BLaER1 treated with 17β-estradiol and CSF1 and Interleukin-3, amounts not matched to agents 10 nM and 100 nM (cell line): ENCODE results near the gene HPS1.

Experiments used
- H3K27ac ChIP-seq, 11 experiments: shearing (Covaris generic); formaldehyde crosslinking; 2 replicates each; pipeline ENCODE4 v1.8.1; 2022
- H3K27me3 ChIP-seq, 11 experiments: shearing (Covaris generic); formaldehyde crosslinking; 2 replicates each; pipeline ENCODE4 v1.8.1; 2022
- H3K36me3 ChIP-seq, 11 experiments: shearing (Covaris generic); formaldehyde crosslinking; 2 replicates each; pipeline ENCODE4 v1.8.1; 2022
- H3K4me1 ChIP-seq, 10 experiments: shearing (Covaris generic); formaldehyde crosslinking; 2 replicates each; pipeline ENCODE4 v1.8.1; 2022
- H3K4me2 ChIP-seq, 11 experiments: shearing (Covaris generic); formaldehyde crosslinking; 2 replicates each; pipeline ENCODE4 v1.8.1; 2022
- H3K4me3 ChIP-seq, 10 experiments: shearing (Covaris generic); formaldehyde crosslinking; 2 replicates each; pipeline ENCODE4 v1.8.1; 2022
- H3K9ac ChIP-seq, 11 experiments: shearing (Covaris generic); formaldehyde crosslinking; 2 replicates each; pipeline ENCODE4 v1.8.1; 2022
- H3K9me3 ChIP-seq, 11 experiments: shearing (Covaris generic); formaldehyde crosslinking; replicated peaks in 1 of 11; 2 replicates each; pipeline ENCODE4 v1.8.1; 2022
- H4K20me1 ChIP-seq, 11 experiments: shearing (Covaris generic); formaldehyde crosslinking; 2 replicates each; pipeline ENCODE4 v1.8.1; 2022
- Cebpa-rat ChIP-seq, 11 experiments: shearing (Covaris generic); IDR thresholded peaks; 2 replicates each; pipeline ENCODE4 v1.8.1; 2022

Gene HPS1

GRCh38 chr10:98414932-98415730, 31.6 kb downstream of the HPS1 start, which contains the start of gene PYROXD2:
Gene PYROXD2, minus strand, starts transcription at chr10:98415182. Its CDS starts 47 bp downstream, at chr10:98415135.
- peaks cover 29 to 40% (median 39%) of the 10 kb centered on the region in 11 experiments for H3K36me3 ChIP-seq
- H3K4me3 ChIP-seq = peak within 1 kb of the TSS; percentile 41 to 72 (median 60)
- no peaks in the 10 kb centered on the region for H3K27me3 ChIP-seq
- H3K27ac ChIP-seq = peak within 1 kb of the TSS; percentile 4 to 79 (median 67); a peak in 20 of 22 replicates
- H3K9me3 ChIP-seq = no peaks in the 10 kb centered on the region
- no peak for TF ChIP-seq Cebpa-rat (IDR thresholded peaks at IDR 0.05)
- peak within 1 kb of the TSS; percentile 57 to 80 (median 73); a peak in 21 of 22 replicates for H3K9ac ChIP-seq
- H3K4me2 ChIP-seq = peak within 1 kb of the TSS; percentile 81 to 96 (median 91)
- peaks cover 0 to 42% (median 0%) of the 10 kb centered on the region in 11 experiments; a peak in 6 of 22 replicates for H4K20me1 ChIP-seq
- H3K4me1 ChIP-seq = peaks cover 21 to 40% (median 31%) of the 10 kb centered on the region in 10 experiments

DNA sequence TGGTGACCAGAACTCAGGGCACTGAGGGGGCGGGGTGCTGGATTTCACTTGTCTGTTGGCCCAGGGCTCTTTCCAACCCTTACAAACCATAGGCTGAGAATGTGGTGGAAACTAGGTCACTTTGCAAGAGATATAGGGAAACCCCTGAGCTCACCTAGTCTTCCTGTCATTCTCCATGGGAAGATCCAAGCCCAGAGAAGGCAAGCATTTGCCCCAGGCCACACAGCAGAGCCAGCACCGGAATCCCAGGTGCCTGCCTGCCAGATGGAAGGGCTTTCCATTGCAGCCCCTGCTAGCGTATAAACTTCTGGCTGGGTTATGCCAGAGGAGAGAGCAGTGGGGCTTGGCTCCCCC, 32.2 kb downstream of the HPS1 start:
- no peaks in the 10 kb centered on the region for H3K27me3 ChIP-seq
- peak overlapping the region; percentile 41 to 72 (median 60) for H3K4me3 ChIP-seq
- peak overlapping the region; percentile 57 to 80 (median 73); a peak in 21 of 22 replicates for H3K9ac ChIP-seq

GRCh38 chr10:98411768-98412167, 35.0 kb downstream of the HPS1 start:
- no peaks in the 10 kb centered on the region for H3K27me3 ChIP-seq
- H3K4me2 ChIP-seq = peak overlapping the region in 5 of 11 experiments; percentile 7 to 49 (median 29); a peak in 6 of 22 replicates
- H3K9me3 ChIP-seq = no peaks in the 10 kb centered on the region
- H3K4me3 ChIP-seq = no peak overlapping the region
- peaks cover 0 to 16% (median 0%) of the 10 kb centered on the region in 11 experiments; a peak in 5 of 22 replicates for H4K20me1 ChIP-seq
- TF ChIP-seq Cebpa-rat (IDR thresholded peaks at IDR 0.05) = no peak
- peaks cover 21 to 40% (median 31%) of the 10 kb centered on the region in 10 experiments for H3K4me1 ChIP-seq
- peaks cover 0 to 7% (median 5%) of the 10 kb centered on the region in 11 experiments; a peak in 13 of 22 replicates for H3K36me3 ChIP-seq
- H3K27ac ChIP-seq = no peak overlapping the region
- H3K9ac ChIP-seq = no peak overlapping the region

More for the DNA sequence above, 32.2 kb downstream of the HPS1 start:
- Histone ChIP-seq H3K4me1 (peaks cover 21 to 40% (median 31%) of the 10 kb centered on the region in 10 experiments), H3K36me3 (peaks cover 23 to 34% (median 33%) of the 10 kb centered on the region in 11 experiments), H3K27ac (peak overlapping the region; percentile 4 to 79 (median 67); a peak in 20 of 22 replicates), H3K4me2 (peak overlapping the region; percentile 81 to 96 (median 91)), H3K9me3 (no peaks in the 10 kb centered on the region), H4K20me1 (peaks cover 0 to 42% (median 0%) of the 10 kb centered on the region in 11 experiments; a peak in 6 of 22 replicates)
- TF ChIP-seq Cebpa-rat (IDR thresholded peaks at IDR 0.05) = no peak

- H3K9ac ChIP-seq = no peak overlapping the region
- no peaks in the 10 kb centered on the region for H3K9me3 ChIP-seq
- H3K4me3 ChIP-seq = no peak overlapping the region
- H4K20me1 ChIP-seq = peaks cover 0 to 11% (median 0%) of the 10 kb centered on the region in 11 experiments; a peak in 4 of 22 replicates
- peak overlapping the region in 4 of 11 experiments; percentile 18 to 49 (median 34); a peak in 6 of 22 replicates for H3K4me2 ChIP-seq
- peaks cover 21 to 40% (median 31%) of the 10 kb centered on the region in 10 experiments for H3K4me1 ChIP-seq
- H3K27ac ChIP-seq = no peak overlapping the region
- no peaks in the 10 kb centered on the region for H3K27me3 ChIP-seq
- peaks cover 0 to under 1% (median 0%) of the 10 kb centered on the region in 11 experiments; a peak in 2 of 22 replicates for H3K36me3 ChIP-seq
- TF ChIP-seq Cebpa-rat (IDR thresholded peaks at IDR 0.05) = no peak
Measured at GRCh38 chr10:98411166-98411565, 35.6 kb downstream of the HPS1 start.

DNA sequence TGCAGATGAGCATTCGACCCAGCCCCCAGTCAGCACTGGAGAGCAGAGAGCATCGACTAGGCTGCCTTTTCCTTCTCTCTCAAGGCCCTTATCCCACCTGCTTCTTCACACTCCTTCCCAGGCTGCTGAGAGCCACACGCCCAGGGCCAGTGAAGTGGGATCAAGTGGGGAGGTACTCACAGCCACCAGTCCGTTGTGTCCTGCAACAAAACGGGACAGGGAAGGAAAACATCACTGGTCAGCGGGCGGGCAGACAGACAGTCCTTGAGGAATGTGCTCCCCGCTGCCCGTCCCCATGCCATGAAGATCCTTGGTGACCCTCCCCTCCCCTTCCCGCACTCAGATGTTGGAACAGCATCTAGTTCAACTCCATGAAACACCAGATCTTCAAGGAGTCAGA, 36.0 kb downstream of the HPS1 start:
- H3K9me3 ChIP-seq = no peaks in the 10 kb centered on the region
- peaks cover 18 to 36% (median 29%) of the 10 kb centered on the region in 10 experiments for H3K4me1 ChIP-seq
- H3K4me3 ChIP-seq = no peak overlapping the region
- peak overlapping the region in 2 of 11 experiments; percentile 39 to 49; a peak in 3 of 22 replicates for H3K4me2 ChIP-seq
- H3K9ac ChIP-seq = no peak overlapping the region
- H3K27ac ChIP-seq = no peak overlapping the region
- H4K20me1 ChIP-seq = peaks cover 0 to 7% (median 0%) of the 10 kb centered on the region in 11 experiments; a peak in 4 of 22 replicates
- H3K36me3 ChIP-seq = no peaks in the 10 kb centered on the region
- no peaks in the 10 kb centered on the region for H3K27me3 ChIP-seq
- TF ChIP-seq Cebpa-rat (IDR thresholded peaks at IDR 0.05) = no peak

- TF ChIP-seq Cebpa-rat (IDR thresholded peaks at IDR 0.05) = no peak
Measured at GRCh38 chr10:98410135-98410743, 36.5 kb downstream of the HPS1 start.

DNA sequence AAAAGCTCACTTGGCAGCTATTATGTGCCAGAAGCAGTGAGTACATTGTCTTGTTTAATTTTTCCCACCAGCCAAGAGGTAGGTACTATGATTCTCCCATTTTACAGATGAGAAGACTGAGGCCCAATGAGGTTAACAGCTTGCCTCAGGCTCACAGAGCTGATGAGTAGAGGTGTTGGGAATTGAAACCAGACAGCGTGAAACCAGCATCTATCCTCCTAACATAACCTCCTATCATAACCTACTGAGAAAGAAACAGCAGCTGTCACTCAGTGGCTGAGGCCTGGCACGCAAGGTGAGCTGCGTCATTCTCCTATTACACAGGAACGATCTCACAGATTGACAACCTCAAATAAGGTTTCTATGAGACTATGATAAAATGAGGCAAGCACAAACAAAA, 37.9 kb downstream of the HPS1 start:
- Histone ChIP-seq H4K20me1 (no peaks in the 10 kb centered on the region; a peak in 1 of 22 replicates), H3K4me2 (no peak overlapping the region), H3K4me3 (no peak overlapping the region), H3K9me3 (no peaks in the 10 kb centered on the region), H3K27ac (no peak overlapping the region), H3K36me3 (no peaks in the 10 kb centered on the region), H3K4me1 (peaks cover 0 to 20% (median 11%) of the 10 kb centered on the region in 10 experiments; a peak in 15 of 20 replicates), H3K9ac (no peak overlapping the region), H3K27me3 (no peaks in the 10 kb centered on the region)
- TF ChIP-seq Cebpa-rat (IDR thresholded peaks at IDR 0.05) = no peak

More at GRCh38 chr10:98410135-98410743, 36.5 kb downstream of the HPS1 start:
- Histone ChIP-seq H4K20me1 (peaks cover 0 to 2% (median 0%) of the 10 kb centered on the region in 11 experiments; a peak in 2 of 22 replicates), H3K4me2 (no peak overlapping the region), H3K4me3 (no peak overlapping the region), H3K36me3 (no peaks in the 10 kb centered on the region), H3K4me1 (peaks cover 13 to 33% (median 23%) of the 10 kb centered on the region in 10 experiments), H3K9me3 (no peaks in the 10 kb centered on the region), H3K27ac (no peak overlapping the region), H3K9ac (no peak overlapping the region), H3K27me3 (no peaks in the 10 kb centered on the region)

GRCh38 chr10:98407744-98408241, 38.9 kb downstream of the HPS1 start:
- Histone ChIP-seq H3K36me3 (no peaks in the 10 kb centered on the region), H3K9me3 (no peaks in the 10 kb centered on the region), H3K9ac (no peak overlapping the region), H3K27ac (no peak overlapping the region), H3K27me3 (no peaks in the 10 kb centered on the region), H3K4me3 (no peak overlapping the region), H3K4me1 (peaks cover 0 to 20% (median 11%) of the 10 kb centered on the region in 10 experiments; a peak in 14 of 20 replicates), H4K20me1 (no peaks in the 10 kb centered on the region; a peak in 1 of 22 replicates), H3K4me2 (no peak overlapping the region)
- TF ChIP-seq Cebpa-rat (IDR thresholded peaks at IDR 0.05) = no peak
